ENCODE results near the gene GPSM1. TPM values are rescaled to one million over a fixed set of nuclear protein-coding genes. Genes with fewer than 3 reads are reported as not detected.

GPSM1 gene
- total and polyA plus RNA-seq, 4 donors, result 12.6 to 41.6 (median 22.7) TPM

- WGBS, 2 donors, result 55 to 74% methylated on average over 15 to 17 of the region's 17 CpGs
- Histone ChIP-seq H3K4me3 (no peak overlapping the region), H3K27me3 (ENCODE audit: control insufficient read depth in 3 of 3, insufficient read depth in 3 of 3, low read length in 2 of 3) (no peaks in the 10 kb centered on the region), H3K27ac (ENCODE audit: low read depth in 1 of 2, low read length in 1 of 2) (peak overlapping the region; percentile 15 to 85), H3K4me1 (ENCODE audit: control insufficient read depth in 5 of 5, insufficient read depth in 5 of 5, low read length in 5 of 5) (peaks cover 0 to 20% (median 4%) of the 10 kb centered on the region in 5 donors), H3K36me3 (ENCODE audit: control insufficient read depth in 4 of 4, insufficient read depth in 4 of 4, low read length in 4 of 4) (peaks cover 0 to 27% (median 0%) of the 10 kb centered on the region in 4 donors), H3K9ac (ENCODE audit: insufficient read depth in 1 of 2, low read length in 2 of 2) (no peak overlapping the region), H3K9me3 (ENCODE audit: control insufficient read depth in 4 of 4, insufficient read depth in 3 of 4, low read length in 3 of 4) (no peaks in the 10 kb centered on the region)
- DNase-seq (no peak), ATAC-seq (ENCODE audit: insufficient read depth, low FRiP score) (no peak)
- TF ChIP-seq, protein P1, sequence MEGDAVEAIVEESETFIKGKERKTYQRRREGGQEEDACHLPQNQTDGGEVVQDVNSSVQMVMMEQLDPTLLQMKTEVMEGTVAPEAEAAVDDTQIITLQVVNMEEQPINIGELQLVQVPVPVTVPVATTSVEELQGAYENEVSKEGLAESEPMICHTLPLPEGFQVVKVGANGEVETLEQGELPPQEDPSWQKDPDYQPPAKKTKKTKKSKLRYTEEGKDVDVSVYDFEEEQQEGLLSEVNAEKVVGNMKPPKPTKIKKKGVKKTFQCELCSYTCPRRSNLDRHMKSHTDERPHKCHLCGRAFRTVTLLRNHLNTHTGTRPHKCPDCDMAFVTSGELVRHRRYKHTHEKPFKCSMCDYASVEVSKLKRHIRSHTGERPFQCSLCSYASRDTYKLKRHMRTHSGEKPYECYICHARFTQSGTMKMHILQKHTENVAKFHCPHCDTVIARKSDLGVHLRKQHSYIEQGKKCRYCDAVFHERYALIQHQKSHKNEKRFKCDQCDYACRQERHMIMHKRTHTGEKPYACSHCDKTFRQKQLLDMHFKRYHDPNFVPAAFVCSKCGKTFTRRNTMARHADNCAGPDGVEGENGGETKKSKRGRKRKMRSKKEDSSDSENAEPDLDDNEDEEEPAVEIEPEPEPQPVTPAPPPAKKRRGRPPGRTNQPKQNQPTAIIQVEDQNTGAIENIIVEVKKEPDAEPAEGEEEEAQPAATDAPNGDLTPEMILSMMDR (IDR thresholded peaks at IDR 0.05; ENCODE audit: control extremely low read depth, extremely low read depth), result no peak
Observed at GRCh38 chr9:136354592-136355085, 27.3 kb downstream of the GPSM1 start.

DNA sequence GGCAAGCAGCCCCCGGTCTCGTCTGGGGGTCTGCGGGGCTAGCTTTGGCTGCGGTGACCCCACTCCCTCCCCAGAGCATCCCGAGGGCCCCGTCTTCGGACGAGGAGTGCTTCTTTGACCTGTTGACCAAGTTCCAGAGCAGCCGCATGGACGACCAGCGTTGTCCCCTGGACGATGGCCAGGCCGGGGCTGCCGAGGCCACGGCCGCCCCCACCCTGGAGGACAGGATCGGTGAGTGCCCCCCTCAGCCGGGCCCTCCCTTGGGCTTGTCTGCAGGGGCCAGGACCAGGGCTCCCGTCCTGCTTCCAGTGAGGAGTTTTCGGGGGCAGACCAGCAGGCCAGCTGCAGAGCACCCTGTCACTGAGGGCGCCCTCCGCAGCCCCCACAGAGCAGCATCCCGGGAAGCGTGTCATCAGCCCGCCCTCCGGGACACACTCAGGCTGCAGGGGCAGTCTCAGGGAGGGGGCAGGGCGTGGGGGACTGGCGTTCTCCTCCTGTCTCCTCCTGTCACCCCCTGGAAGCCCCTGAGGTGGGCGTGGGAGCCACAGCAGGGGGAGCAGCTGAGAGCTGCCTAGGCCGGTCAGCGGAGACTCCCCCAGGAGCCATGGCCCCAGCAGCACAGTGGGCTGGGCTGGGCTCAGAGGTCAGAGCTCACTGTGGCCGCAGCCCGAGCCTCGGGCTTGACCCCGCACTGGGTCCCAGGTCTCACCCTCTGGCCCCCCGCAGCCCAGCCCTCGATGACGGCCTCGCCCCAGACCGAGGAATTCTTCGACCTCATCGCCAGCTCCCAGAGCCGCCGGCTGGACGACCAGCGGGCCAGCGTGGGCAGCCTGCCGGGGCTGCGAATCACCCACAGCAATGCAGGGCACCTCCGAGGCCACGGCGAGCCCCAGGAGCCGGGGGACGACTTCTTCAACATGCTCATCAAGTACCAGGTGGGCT lies 28.5 kb downstream of the GPSM1 start:
- Histone ChIP-seq H3K9ac (ENCODE audit: insufficient read depth in 1 of 2, low read length in 2 of 2) (no peak overlapping the region), H3K4me3 (no peak overlapping the region), H3K4me1 (ENCODE audit: control insufficient read depth in 5 of 5, insufficient read depth in 5 of 5, low read length in 5 of 5) (peaks cover 0 to 27% (median 6%) of the 10 kb centered on the region in 5 donors), H3K27ac (ENCODE audit: low read depth in 1 of 2, low read length in 1 of 2) (peak overlapping the region in 1 of 2 donors; percentile 42), H3K9me3 (ENCODE audit: control insufficient read depth in 4 of 4, insufficient read depth in 3 of 4, low read length in 3 of 4) (no peaks in the 10 kb centered on the region), H3K27me3 (ENCODE audit: control insufficient read depth in 3 of 3, insufficient read depth in 3 of 3, low read length in 2 of 3) (no peaks in the 10 kb centered on the region), H3K36me3 (ENCODE audit: control insufficient read depth in 4 of 4, insufficient read depth in 4 of 4, low read length in 4 of 4) (peaks cover 0 to 27% (median 0%) of the 10 kb centered on the region in 4 donors)
- ATAC-seq (ENCODE audit: insufficient read depth, low FRiP score) (no peak), DNase-seq (no peak)
- WGBS, 2 donors, result 87 to 90% methylated on average over 45 to 54 of the region's 54 CpGs
- TF ChIP-seq, protein P1 (IDR thresholded peaks at IDR 0.05; ENCODE audit: control extremely low read depth, extremely low read depth), result no peak

- H3K9ac ChIP-seq (ENCODE audit: insufficient read depth in 1 of 2, low read length in 2 of 2), result no peak overlapping the region
- H3K27ac ChIP-seq (ENCODE audit: low read depth in 1 of 2, low read length in 1 of 2), result no peak overlapping the region
- no peak overlapping the region for H3K4me3 ChIP-seq
- no peaks in the 10 kb centered on the region for H3K9me3 ChIP-seq (ENCODE audit: control insufficient read depth in 4 of 4, insufficient read depth in 3 of 4, low read length in 3 of 4)
- ATAC-seq (ENCODE audit: insufficient read depth, low FRiP score) (no peak), DNase-seq (no peak)
- 85 to 86% methylated on average over 22 of the region's 22 CpGs for WGBS, 2 donors
- H3K4me1 ChIP-seq (ENCODE audit: control insufficient read depth in 5 of 5, insufficient read depth in 5 of 5, low read length in 5 of 5), result peaks cover 0 to 29% (median 6%) of the 10 kb centered on the region in 5 donors
- H3K36me3 ChIP-seq (ENCODE audit: control insufficient read depth in 4 of 4, insufficient read depth in 4 of 4, low read length in 4 of 4), result peaks cover 0 to 27% (median 2%) of the 10 kb centered on the region in 4 donors
- no peaks in the 10 kb centered on the region for H3K27me3 ChIP-seq (ENCODE audit: control insufficient read depth in 3 of 3, insufficient read depth in 3 of 3, low read length in 2 of 3)
- TF ChIP-seq, protein P1 (IDR thresholded peaks at IDR 0.05; ENCODE audit: control extremely low read depth, extremely low read depth), result no peak
Observed at GRCh38 chr9:136357202-136357725, 29.9 kb downstream of the GPSM1 start.
